ENCODE results near the gene FAP.

FAP gene, protein sequence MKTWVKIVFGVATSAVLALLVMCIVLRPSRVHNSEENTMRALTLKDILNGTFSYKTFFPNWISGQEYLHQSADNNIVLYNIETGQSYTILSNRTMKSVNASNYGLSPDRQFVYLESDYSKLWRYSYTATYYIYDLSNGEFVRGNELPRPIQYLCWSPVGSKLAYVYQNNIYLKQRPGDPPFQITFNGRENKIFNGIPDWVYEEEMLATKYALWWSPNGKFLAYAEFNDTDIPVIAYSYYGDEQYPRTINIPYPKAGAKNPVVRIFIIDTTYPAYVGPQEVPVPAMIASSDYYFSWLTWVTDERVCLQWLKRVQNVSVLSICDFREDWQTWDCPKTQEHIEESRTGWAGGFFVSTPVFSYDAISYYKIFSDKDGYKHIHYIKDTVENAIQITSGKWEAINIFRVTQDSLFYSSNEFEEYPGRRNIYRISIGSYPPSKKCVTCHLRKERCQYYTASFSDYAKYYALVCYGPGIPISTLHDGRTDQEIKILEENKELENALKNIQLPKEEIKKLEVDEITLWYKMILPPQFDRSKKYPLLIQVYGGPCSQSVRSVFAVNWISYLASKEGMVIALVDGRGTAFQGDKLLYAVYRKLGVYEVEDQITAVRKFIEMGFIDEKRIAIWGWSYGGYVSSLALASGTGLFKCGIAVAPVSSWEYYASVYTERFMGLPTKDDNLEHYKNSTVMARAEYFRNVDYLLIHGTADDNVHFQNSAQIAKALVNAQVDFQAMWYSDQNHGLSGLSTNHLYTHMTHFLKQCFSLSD

GRCh38 chr2:162243294-162243693, at the start of gene FAP:
FAP (minus strand) TSS chr2:162243445; CDS start chr2:162243327, 118 bp downstream.
- H3K27me3 ChIP-seq (ENCODE audit: insufficient read depth, low read depth, severe bottlenecking), result no peaks in the 10 kb centered on the region
- no peak for DNase-seq
- no peak within 1 kb of the TSS for H3K27ac ChIP-seq
- H3K9me3 ChIP-seq (ENCODE audit: severe bottlenecking), result no peaks in the 10 kb centered on the region
- H3K36me3 ChIP-seq, result no peaks in the 10 kb centered on the region
- H3K4me3 ChIP-seq (ENCODE audit: low read depth, low read length), result no peak within 1 kb of the TSS
- TF ChIP-seq CTCF (IDR thresholded peaks at IDR 0.05; ENCODE audit: low read depth, low read length), result no peak

- Histone ChIP-seq H3K9me3 (ENCODE audit: severe bottlenecking) (no peaks in the 10 kb centered on the region), H3K4me3 (ENCODE audit: low read depth, low read length) (no peak overlapping the region), H3K27ac (no peak overlapping the region), H3K27me3 (ENCODE audit: insufficient read depth, low read depth, severe bottlenecking) (no peaks in the 10 kb centered on the region), H3K36me3 (no peaks in the 10 kb centered on the region)
- DNase-seq, result no peak
- TF ChIP-seq CTCF (IDR thresholded peaks at IDR 0.05; ENCODE audit: low read depth, low read length), result no peak
These were observed 48.5 kb upstream of the FAP start for GRCh38 chr2:162291748-162292147.

DNA sequence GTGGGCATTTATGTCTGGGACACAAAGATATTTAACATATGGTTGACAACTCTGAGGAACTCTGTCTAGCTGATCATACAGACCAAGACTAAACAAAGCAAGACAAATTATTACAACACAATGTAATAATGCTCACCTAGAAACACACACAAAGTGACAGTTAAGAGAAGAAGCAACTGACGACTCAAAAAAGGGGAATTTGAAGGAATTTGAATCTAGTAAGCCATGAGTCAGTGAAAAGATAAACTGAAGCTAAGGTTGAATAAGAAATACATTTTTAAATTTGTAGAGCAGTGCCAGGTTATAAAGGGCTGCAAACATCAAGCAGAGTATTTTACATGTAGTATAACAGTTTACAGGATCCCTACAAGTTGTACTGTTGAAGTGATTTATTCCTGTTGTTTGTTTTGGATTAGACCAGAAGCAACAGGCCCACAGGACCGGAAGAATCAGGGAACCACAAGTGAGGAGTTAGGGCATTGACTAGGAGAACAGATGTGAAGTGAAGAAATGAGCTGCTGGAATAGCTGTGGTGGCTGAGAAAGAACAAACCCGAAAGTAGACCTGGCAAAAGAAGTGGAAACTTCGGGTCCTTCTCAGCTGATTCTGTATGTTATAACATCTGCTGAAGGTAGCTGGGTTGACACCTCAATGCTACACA, 39.6 kb upstream of the FAP start:
- Histone ChIP-seq H3K4me3 (ENCODE audit: low read depth, low read length) (no peak overlapping the region), H3K9me3 (ENCODE audit: severe bottlenecking) (no peaks in the 10 kb centered on the region), H3K27ac (no peak overlapping the region), H3K36me3 (no peaks in the 10 kb centered on the region), H3K27me3 (ENCODE audit: insufficient read depth, low read depth, severe bottlenecking) (no peaks in the 10 kb centered on the region)
- no peak for DNase-seq
- TF ChIP-seq CTCF (IDR thresholded peaks at IDR 0.05; ENCODE audit: low read depth, low read length), result no peak

- H3K9me3 ChIP-seq (ENCODE audit: severe bottlenecking), result no peaks in the 10 kb centered on the region
- H3K27me3 ChIP-seq (ENCODE audit: insufficient read depth, low read depth, severe bottlenecking), result no peaks in the 10 kb centered on the region
- no peak overlapping the region for H3K27ac ChIP-seq
- DNase-seq, result no peak
- TF ChIP-seq CTCF (IDR thresholded peaks at IDR 0.05; ENCODE audit: low read depth, low read length), result no peak
- no peaks in the 10 kb centered on the region for H3K36me3 ChIP-seq
- no peak overlapping the region for H3K4me3 ChIP-seq (ENCODE audit: low read depth, low read length)
These were observed 37.4 kb upstream of the FAP start for GRCh38 chr2:162280654-162281053.

GRCh38 chr2:162277381-162277780, 34.1 kb upstream of the FAP start:
- H3K4me3 ChIP-seq (ENCODE audit: low read depth, low read length), result no peak overlapping the region
- no peak for TF ChIP-seq CTCF (IDR thresholded peaks at IDR 0.05; ENCODE audit: low read depth, low read length)

More at GRCh38 chr2:162277381-162277780, 34.1 kb upstream of the FAP start:
- no peaks in the 10 kb centered on the region for H3K9me3 ChIP-seq (ENCODE audit: severe bottlenecking)
- no peak for DNase-seq
- H3K36me3 ChIP-seq, result no peaks in the 10 kb centered on the region
- no peaks in the 10 kb centered on the region for H3K27me3 ChIP-seq (ENCODE audit: insufficient read depth, low read depth, severe bottlenecking)
- H3K27ac ChIP-seq, result no peak overlapping the region
